HUDEP-2 (cell line): ENCODE measurements around the gene TAS2R16.

Source experiments
- DNase-seq, 76 experiments: peaks; one replicate each; lab custom pipeline; 2025; ENCODE audit not compliant: unreplicated experiment in 76 of 76; lab: John Stamatoyannopoulos, UW

Gene TAS2R16

GRCh38 chr7:122995600-122995999, at the start of gene TAS2R16:
Gene TAS2R16 (minus strand): TSS chr7:122995700. CDS start chr7:122995634, 66 bp downstream.
- no peak for DNase-seq

GRCh38 chr7:123043642-123044041, 48.1 kb upstream of the TAS2R16 start:
- no peak for DNase-seq

GRCh38 chr7:123041101-123041500, 45.6 kb upstream of the TAS2R16 start:
- DNase-seq, result no peak

- DNase-seq, result no peak
These were observed 43.8 kb upstream of the TAS2R16 start for GRCh38 chr7:123039269-123039668.

- DNase-seq, result no peak
These were observed 38.6 kb upstream of the TAS2R16 start for GRCh38 chr7:123034106-123034505.

- no peak for DNase-seq
These were observed 35.1 kb upstream of the TAS2R16 start for GRCh38 chr7:123030631-123031030.

GRCh38 chr7:123028339-123028738, 32.8 kb upstream of the TAS2R16 start:
- DNase-seq, result no peak

GRCh38 chr7:123026251-123026650, 30.8 kb upstream of the TAS2R16 start:
- DNase-seq, result no peak

- DNase-seq, result no peak
These were observed 29.7 kb upstream of the TAS2R16 start for GRCh38 chr7:123024989-123025758.

GRCh38 chr7:123023126-123023525, 27.6 kb upstream of the TAS2R16 start:
- no peak for DNase-seq

- DNase-seq, result no peak
These were observed 27.1 kb upstream of the TAS2R16 start for GRCh38 chr7:123022576-123022975.

- no peak for DNase-seq
These were observed 16.9 kb upstream of the TAS2R16 start for GRCh38 chr7:123012435-123012834.

- no peak for DNase-seq
These were observed 16.4 kb upstream of the TAS2R16 start for GRCh38 chr7:123011766-123012369.

GRCh38 chr7:123004931-123005330, 9.4 kb upstream of the TAS2R16 start:
- no peak for DNase-seq

- no peak for DNase-seq
These were observed 8.1 kb upstream of the TAS2R16 start for GRCh38 chr7:123003539-123004126.

- no peak for DNase-seq
These were observed 5.9 kb downstream of the TAS2R16 start for GRCh38 chr7:122989577-122989976.

- DNase-seq, result no peak
These were observed 6.5 kb downstream of the TAS2R16 start for GRCh38 chr7:122989041-122989440.

- no peak for DNase-seq
These were observed 7.2 kb downstream of the TAS2R16 start for GRCh38 chr7:122988333-122988732.

GRCh38 chr7:122987463-122987862, 8.0 kb downstream of the TAS2R16 start:
- DNase-seq, result no peak

GRCh38 chr7:122984021-122984420, 11.5 kb downstream of the TAS2R16 start:
- no peak for DNase-seq

GRCh38 chr7:122983261-122983660, 12.2 kb downstream of the TAS2R16 start:
- DNase-seq, result no peak

GRCh38 chr7:122975341-122975740, 20.2 kb downstream of the TAS2R16 start:
- DNase-seq, result peak in 1 of 76 experiments; percentile 8
